GM10266 (cell line): ENCODE results near the gene TATDN3.

Experiments
- DNase-seq: peaks from one replicate; pipeline ENCODE4 v3.0.0; 2012; ENCODE audit errors: extremely low spot score
- CTCF ChIP-seq: IDR thresholded peaks from 2 replicates; pipeline ENCODE4 v1.5.1; 2012; ENCODE audit warnings: mild to moderate bottlenecking, low read depth; ENCODE audit not compliant: control insufficient read depth, insufficient read depth; ENCODE audit errors: missing control alignments

The TATDN3 gene

GRCh38 chr1:212752934-212753497, 38.7 kb upstream of the TATDN3 start:
- no peak for DNase-seq
- TF ChIP-seq CTCF: no peak

GRCh38 chr1:212753749-212754148, 37.9 kb upstream of the TATDN3 start:
- TF ChIP-seq CTCF: no peak
- DNase-seq: no peak

GRCh38 chr1:212754193-212754592, 37.5 kb upstream of the TATDN3 start:
- no peak for TF ChIP-seq CTCF
- DNase-seq: no peak

- no peak for TF ChIP-seq CTCF
- no peak for DNase-seq
Observed at GRCh38 chr1:212754680-212755079, 37.0 kb upstream of the TATDN3 start.

GRCh38 chr1:212759683-212760082, 32.0 kb upstream of the TATDN3 start:
- no peak for DNase-seq
- no peak for TF ChIP-seq CTCF

GRCh38 chr1:212760126-212760823, 31.4 kb upstream of the TATDN3 start:
- peak; percentile 50 for TF ChIP-seq CTCF
- no peak for DNase-seq

- DNase-seq: no peak
- no peak for TF ChIP-seq CTCF
Observed at GRCh38 chr1:212762234-212762633, 29.5 kb upstream of the TATDN3 start.
